ENCODE data around the gene FGF22.

GRCh38 chr19:647566-648284 is 8.0 kb downstream of the FGF22 start:
- TF ChIP-seq KDM1A (CRISPR knock-in tag; IDR thresholded peaks at IDR 0.05) (no peak), HNF1B (CRISPR knock-in tag; IDR thresholded peaks at IDR 0.05) (no peak), CTCF (CRISPR knock-in tag; IDR thresholded peaks at IDR 0.05) (no peak), HDAC2 (CRISPR knock-in tag; IDR thresholded peaks at IDR 0.05) (no peak), ZBTB26 (CRISPR knock-in tag; IDR thresholded peaks at IDR 0.05; ENCODE audit: borderline replicate concordance) (no peak), POLR2A (IDR thresholded peaks at IDR 0.05; ENCODE audit: insufficient read depth in 1 of 2, low read depth in 2 of 2, low read length in 2 of 2) (no peak), ZBTB34 (CRISPR knock-in tag; IDR thresholded peaks at IDR 0.05) (no peak), RBM39 (IDR thresholded peaks at IDR 0.05; ENCODE audit: low read depth, low read length, poor library complexity, severe bottlenecking) (no peak), SMYD3 (CRISPR knock-in tag; IDR thresholded peaks at IDR 0.05) (no peak), MTF1 (CRISPR knock-in tag; IDR thresholded peaks at IDR 0.05) (no peak)
